Thoracic aorta endothelial cell (primary cell): Measurements from ENCODE around the gene CCDC178. TPM values are rescaled to one million over a fixed set of nuclear protein-coding genes. Genes with fewer than 3 reads are reported as not detected.

ENCODE experiments used
- total RNA-seq: library from RNA; depleted of rRNA; stranded (reverse); fragments of >200 nt; gene quantifications from 2 replicates; pipeline ENCODE4 v1.2.3, GENCODE V29; 2012

The CCDC178 gene
- total RNA-seq: not detected in 2 replicates

DNA sequence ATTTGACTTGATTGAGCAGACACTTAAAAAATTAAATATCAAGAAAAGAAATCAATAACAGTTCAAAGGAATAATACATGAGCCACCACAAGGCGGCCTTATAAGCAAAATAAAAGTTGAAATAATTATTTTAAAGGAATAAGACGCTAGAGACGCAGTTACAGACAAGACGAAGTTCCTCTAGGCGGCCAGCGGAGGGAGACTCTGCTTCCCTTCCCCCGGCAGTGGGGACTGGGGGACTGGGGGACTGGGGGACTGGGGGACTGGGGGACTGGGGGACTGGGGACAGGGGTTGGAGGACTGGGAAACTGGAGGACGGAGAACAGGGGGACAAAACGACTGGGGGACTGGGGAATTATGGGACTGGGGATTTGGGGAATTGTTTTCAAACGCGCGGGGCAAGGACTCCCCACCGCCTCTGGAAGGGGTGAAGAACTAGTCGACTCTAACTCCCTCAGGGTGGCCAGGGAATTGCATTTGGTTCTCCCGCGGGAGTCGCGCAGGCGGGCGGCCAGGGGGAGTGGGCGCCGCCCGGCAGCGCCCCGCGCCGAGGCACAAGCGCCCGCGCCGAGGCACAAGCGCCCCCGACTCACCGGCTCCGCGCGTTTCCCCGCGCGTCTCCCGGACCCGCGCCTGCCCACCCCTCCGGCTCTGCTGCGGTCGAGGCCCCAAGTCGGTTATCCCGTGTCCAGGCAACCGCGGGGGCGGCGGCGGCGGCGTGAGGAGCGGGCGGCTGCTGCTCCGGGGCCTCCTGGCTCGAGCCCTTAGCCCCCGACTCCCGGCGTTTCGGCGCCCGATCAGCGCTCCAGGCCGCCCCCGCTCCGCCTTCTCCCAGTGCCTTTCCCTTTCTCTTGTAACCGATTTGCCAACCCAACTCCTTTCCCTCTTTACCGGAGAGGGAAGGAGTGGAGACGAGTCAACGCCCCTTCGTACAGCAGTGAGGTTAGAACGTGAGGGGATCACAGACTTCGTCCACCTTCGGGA, at the start of gene CCDC178:
Gene CCDC178, minus strand, starts transcription at position 662 of the 984 bp plus-strand sequence. CDS start 28,633 bp downstream, outside the sequence.

Other genes with a start within 250 kb of the CCDC178 start
- 0.14 and 0.66 TPM in 2 replicates for gene ASXL3, start 137.5 kb upstream of the CCDC178 start, total RNA-seq